HG02970 (cell line): ENCODE measurements around the gene GPHN.
"Not testable (repeated sequence)": the region's sequence is repeated elsewhere in the genome, so short reads cannot be mapped to it uniquely, and the experiment has no call there.

Experiments used
- ATAC-seq: cut with Tn5 transposase; IDR thresholded peaks from one replicate; pipeline ENCODE4 v1.9.1; 2021; ENCODE audit warnings: mild to moderate bottlenecking, moderate library complexity, moderate number of reproducible peaks; ENCODE audit not compliant: unreplicated experiment, low FRiP score

The GPHN gene

GRCh38 chr14:66650491-66650911 is 142.6 kb downstream of the GPHN start:
- peak; percentile 54 for ATAC-seq

- ATAC-seq, result no peak
Observed at GRCh38 chr14:66651536-66652220, 143.7 kb downstream of the GPHN start.

- no peak for ATAC-seq
Observed at GRCh38 chr14:66652525-66653106, 144.7 kb downstream of the GPHN start.

GRCh38 chr14:66657780-66658179 is 149.8 kb downstream of the GPHN start:
- ATAC-seq, result no peak

- ATAC-seq, result no peak
Observed at GRCh38 chr14:66662374-66662773, 154.4 kb downstream of the GPHN start.

GRCh38 chr14:66677780-66678179 is 169.8 kb downstream of the GPHN start:
- ATAC-seq, result no peak

- no peak for ATAC-seq
Observed at GRCh38 chr14:66680216-66680615, 172.3 kb downstream of the GPHN start.

- ATAC-seq, result no peak
Observed at GRCh38 chr14:66696326-66696725, 188.4 kb downstream of the GPHN start.

- ATAC-seq, result no peak
Observed at GRCh38 chr14:66698503-66698902, 190.6 kb downstream of the GPHN start.

GRCh38 chr14:66701813-66702212 is 193.9 kb downstream of the GPHN start:
- ATAC-seq, result no peak

- no peak for ATAC-seq
Observed at GRCh38 chr14:66708267-66708666, 200.3 kb downstream of the GPHN start.

- ATAC-seq, result no peak
Observed at GRCh38 chr14:66709291-66709690, 201.3 kb downstream of the GPHN start.

- not testable (repeated sequence) for ATAC-seq
Observed at GRCh38 chr14:66714291-66714690, 206.3 kb downstream of the GPHN start.

- ATAC-seq, result not testable (repeated sequence)
Observed at GRCh38 chr14:66715313-66715712, 207.4 kb downstream of the GPHN start.

- ATAC-seq, result no peak
Observed at GRCh38 chr14:66716227-66716626, 208.3 kb downstream of the GPHN start.

- ATAC-seq, result no peak
Observed at GRCh38 chr14:66717561-66718140, 209.7 kb downstream of the GPHN start.

- ATAC-seq, result no peak
Observed at GRCh38 chr14:66724996-66725395, 217.0 kb downstream of the GPHN start.

GRCh38 chr14:66731298-66731697 is 223.4 kb downstream of the GPHN start:
- ATAC-seq, result not testable (repeated sequence)

- ATAC-seq, result no peak
Observed at GRCh38 chr14:66735853-66736252, 227.9 kb downstream of the GPHN start.

- no peak for ATAC-seq
Observed at GRCh38 chr14:66739826-66740225, 231.9 kb downstream of the GPHN start.

GRCh38 chr14:66745078-66745477 is 237.1 kb downstream of the GPHN start:
- ATAC-seq, result no peak
